OCI-LY7 (cell line): ENCODE data around the gene UTS2R.

ENCODE experiments used
- EZH2phosphoT487 ChIP-seq: fragments of 200-600 bp; sonication (generic); IDR thresholded peaks from 2 replicates; pipeline ENCODE4 v1.6.1; 2018; ENCODE audit warnings: low read depth, borderline replicate concordance, mild to moderate bottlenecking, mixed run types, antibody characterized with exemption, low read length, moderate library complexity, mixed read lengths
- TF ChIP-seq, protein P1 (sequence below): fragments of 200-600 bp; sonication (generic); conservative IDR thresholded peaks from 2 replicates; pipeline ENCODE4 v1.5.1; 2014; ENCODE audit warnings: mild to moderate bottlenecking, antibody characterized with exemption, low read length, moderate library complexity, mixed read lengths

DNA sequence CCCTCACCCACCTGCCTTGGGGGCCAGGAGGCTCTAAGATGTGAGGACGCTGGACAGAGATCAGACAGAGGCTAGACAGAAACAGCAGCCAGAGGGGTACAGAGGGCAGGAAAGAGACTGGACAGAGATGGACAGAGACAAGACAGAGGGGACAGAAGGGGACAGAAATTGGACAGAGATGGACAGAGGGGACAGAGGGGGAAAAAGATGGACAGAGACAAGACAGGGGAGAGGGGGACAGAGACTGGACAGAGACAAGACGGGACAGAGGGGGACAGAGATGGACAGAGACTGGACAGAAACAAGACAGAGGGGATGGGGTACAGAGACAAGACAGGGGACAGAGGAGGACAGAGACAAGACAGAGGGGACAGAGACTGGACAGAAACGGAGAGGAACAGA is 16.1 kb downstream of the UTS2R start:
- TF ChIP-seq, protein P1, sequence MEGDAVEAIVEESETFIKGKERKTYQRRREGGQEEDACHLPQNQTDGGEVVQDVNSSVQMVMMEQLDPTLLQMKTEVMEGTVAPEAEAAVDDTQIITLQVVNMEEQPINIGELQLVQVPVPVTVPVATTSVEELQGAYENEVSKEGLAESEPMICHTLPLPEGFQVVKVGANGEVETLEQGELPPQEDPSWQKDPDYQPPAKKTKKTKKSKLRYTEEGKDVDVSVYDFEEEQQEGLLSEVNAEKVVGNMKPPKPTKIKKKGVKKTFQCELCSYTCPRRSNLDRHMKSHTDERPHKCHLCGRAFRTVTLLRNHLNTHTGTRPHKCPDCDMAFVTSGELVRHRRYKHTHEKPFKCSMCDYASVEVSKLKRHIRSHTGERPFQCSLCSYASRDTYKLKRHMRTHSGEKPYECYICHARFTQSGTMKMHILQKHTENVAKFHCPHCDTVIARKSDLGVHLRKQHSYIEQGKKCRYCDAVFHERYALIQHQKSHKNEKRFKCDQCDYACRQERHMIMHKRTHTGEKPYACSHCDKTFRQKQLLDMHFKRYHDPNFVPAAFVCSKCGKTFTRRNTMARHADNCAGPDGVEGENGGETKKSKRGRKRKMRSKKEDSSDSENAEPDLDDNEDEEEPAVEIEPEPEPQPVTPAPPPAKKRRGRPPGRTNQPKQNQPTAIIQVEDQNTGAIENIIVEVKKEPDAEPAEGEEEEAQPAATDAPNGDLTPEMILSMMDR: no peak
- TF ChIP-seq EZH2phosphoT487: no peak
